ENCODE data around the gene STYK1.

- TF ChIP-seq POLR2A (IDR thresholded peaks at IDR 0.05) (no peak), POLR2AphosphoS5 (IDR thresholded peaks at IDR 0.05) (no peak), EP300 (IDR thresholded peaks at IDR 0.05) (no peak)
Measured at GRCh38 chr12:10601860-10602259, 72.0 kb downstream of the STYK1 start.

Data from stomach (tissue), 4 donors.